GM18907 (cell line): Measurements from ENCODE around the gene CAMK4.
"Not testable (repeated sequence)": the region's sequence is repeated elsewhere in the genome, so short reads cannot be mapped to it uniquely, and the experiment has no call there.

Experiments
- ATAC-seq: cut with Tn5 transposase; IDR thresholded peaks from one replicate; pipeline ENCODE4 v1.9.1; 2021; ENCODE audit warnings: mild to moderate bottlenecking, moderate library complexity; ENCODE audit not compliant: unreplicated experiment

The CAMK4 gene

DNA sequence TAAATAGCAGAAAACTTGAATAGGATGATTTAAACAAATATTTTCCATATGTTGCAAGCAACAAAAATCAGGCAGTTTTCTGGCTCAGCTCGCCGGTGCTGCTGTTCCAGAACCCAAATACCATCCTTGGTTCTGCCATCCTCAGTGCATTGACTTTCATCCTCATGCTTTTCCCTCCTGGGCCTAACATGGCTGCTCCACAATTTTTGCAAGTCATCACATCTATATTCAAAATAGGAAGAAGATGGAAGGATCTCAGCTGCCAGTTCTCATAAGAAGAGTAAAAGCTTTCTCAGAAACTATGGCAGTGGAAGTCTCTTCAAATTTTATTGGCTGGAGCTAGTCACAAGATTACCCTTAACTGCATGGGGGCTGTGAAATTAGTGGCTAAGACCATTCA is 151.5 kb downstream of the CAMK4 start:
- ATAC-seq: no peak

DNA sequence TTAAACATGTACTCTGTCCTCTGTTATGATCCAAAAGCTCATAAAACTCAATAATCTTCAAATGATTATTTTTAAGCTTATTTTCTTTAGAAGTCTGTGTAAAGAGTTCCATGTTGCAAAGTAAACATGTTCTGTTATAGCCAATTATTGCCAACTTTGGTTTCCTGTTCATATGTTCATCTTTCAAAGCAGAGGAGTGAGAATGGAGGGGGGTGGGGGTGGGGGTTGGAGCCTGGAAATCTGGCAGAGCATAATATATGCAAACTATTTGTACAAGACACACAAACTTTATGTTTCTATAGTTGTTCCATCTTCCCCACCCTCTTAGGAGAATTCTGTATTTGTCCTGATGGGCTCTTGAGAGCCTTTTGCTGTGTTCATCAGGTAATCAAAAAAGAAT is 153.1 kb downstream of the CAMK4 start:
- ATAC-seq: no peak

DNA sequence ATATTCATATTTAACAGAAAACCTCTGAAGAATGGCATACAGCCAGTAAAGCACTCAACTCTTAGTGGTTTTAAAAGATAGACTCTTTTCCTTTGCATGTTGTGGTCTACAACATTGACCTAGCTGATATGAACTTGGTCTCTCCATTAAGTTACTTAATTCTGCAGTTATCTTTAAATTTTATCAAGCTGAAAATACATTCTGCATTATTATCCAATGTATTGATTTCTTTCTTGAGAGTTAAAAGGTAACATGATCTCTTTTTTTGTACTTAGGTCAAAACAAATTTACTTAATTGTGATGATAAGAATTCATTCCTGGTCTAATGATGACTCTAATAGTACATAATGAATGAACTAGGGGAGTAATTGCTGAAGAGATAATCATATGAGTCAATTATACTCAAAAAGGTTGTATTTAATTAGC is 155.2 kb downstream of the CAMK4 start:
- ATAC-seq: no peak

DNA sequence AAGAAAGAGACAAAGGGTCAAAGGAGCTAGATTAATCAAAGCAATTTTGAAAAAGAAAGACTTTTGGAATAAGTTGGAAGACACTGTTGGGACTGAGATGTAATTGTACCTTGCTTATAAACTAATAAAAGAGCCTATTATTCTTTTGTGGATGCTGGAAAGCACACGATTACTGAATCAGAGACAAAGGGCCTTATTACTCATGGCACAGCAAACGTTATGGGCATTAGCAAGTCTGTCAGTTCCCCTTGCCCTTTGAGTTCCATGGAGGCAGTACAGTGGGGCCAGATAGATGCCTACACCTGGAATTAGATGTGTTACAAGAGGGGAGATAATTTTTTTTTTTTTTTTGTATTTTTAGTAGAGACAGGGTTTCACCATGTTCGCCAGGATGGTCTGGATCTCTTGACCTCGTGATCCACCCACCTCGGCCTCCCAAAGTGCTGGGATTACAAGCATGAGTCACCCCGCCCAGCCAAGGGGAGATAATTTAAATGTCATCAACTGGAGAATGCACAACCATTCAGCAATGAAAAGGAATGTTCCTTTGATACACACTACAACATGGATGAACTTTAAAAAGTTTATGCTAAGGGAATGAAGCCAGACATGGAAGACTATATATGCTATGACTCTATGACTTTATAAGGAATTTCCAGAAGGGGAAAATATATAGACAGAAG is 159.2 kb downstream of the CAMK4 start:
- no peak for ATAC-seq

DNA sequence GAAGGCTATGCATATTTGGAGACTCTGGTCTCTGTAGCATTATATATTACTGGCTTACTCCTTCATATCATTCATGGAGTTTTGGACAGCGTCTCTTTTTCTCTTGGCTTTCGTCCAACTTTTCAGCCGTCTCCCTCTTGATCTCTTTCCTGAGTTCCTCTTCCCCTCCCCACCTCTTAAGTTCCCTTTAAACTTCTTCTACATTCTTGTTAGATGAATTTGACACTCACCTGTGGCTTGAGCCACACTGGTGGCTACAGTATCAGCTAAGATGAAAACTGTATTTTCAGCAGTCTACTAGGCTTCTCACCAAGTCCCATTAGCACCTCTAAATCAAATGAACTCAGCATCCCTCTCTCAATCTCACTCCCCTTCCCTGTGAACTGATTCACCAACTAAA is 160.0 kb downstream of the CAMK4 start:
- ATAC-seq: no peak

DNA sequence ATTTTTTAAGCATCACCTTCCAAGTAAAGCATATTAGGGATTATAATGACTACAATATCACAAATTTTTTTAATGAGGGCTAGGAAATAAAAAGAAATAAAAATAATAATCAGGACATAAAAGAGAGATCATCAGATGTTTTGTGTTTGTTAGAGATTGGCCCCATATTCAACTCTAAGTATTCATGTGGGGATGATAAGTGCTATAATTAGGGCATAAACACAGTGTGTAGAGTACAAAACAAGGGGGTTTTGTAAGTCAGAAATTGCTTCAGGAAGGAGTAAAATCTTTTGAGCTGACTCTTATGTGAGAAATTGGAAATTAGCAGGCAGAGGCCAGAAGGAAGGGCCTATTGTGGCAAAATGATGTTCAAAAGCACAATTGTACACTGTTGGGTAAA is 160.9 kb downstream of the CAMK4 start:
- no peak for ATAC-seq

DNA sequence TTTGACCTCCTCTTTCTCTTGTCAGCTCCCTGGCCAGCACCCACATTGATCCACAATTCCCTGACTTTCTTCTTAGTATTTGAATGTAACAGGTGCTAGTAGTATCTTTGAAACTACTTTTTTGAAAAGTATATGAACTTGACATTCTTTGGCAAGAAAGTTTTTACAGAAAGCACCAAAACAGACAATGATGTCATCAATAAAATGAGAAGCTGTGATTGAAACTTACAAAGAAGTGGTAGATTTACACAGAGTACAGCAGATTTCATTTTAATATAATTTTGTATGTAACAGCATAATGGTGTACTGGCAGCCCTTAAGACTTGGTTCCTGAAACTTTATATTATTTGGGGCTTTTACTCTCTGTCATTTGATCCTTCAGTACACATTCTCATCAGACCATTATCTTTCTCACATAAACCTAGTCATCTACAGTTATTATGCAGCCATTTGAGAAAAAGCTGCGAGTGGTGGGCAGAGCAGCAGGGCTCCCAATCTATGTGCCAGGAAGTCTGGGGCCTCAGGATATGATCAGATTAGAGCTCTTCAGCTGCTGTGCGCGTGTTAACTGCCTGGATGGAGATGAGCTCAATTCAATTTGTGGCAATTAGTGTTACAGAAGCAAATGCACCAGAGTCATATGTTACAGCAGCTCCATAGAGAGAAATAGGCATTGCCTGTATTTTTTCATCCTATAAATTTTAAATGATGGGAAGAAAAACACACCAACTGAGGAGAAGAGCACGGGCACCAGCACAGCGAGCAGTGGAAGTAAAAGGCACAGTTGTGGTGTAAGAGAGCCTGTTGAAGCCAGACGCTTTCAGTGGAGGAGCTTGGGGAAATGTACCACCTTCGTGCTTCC is 162.0 kb downstream of the CAMK4 start:
- ATAC-seq: no peak

DNA sequence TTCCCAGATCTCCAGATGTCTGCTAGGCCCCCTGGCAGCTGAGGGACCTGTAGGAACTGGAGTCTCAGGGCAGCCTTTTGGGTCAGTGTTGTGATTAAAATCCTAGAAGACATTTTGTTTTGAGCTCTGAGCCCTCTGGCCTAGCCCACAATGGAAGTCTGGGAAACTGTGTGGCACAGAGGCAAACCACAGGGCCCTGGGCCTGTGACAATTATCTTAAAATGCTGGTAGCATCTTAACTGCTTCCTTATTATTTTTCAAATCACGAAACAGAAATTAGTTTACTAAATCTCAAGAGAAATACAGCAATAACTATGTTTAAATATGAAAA is 162.6 kb downstream of the CAMK4 start:
- no peak for ATAC-seq

DNA sequence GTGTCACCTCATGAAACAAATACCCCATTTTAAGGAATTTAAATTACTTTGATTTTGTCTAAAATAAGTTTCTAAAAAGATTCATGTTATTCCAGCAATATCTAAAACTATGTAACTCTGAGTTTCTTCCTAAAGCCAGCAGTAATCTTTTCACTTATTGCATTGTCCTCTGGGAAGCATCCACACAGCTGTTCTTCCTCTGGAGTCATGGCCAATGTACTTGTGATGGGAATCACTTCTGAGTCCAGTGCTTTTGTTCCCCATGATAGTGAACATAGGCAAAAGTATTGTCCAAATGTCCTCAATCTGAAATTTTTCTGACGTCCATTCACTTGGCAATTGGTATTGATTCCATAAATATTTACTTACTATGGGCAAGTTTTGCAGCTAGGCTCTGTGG is 163.2 kb downstream of the CAMK4 start:
- no peak for ATAC-seq

DNA sequence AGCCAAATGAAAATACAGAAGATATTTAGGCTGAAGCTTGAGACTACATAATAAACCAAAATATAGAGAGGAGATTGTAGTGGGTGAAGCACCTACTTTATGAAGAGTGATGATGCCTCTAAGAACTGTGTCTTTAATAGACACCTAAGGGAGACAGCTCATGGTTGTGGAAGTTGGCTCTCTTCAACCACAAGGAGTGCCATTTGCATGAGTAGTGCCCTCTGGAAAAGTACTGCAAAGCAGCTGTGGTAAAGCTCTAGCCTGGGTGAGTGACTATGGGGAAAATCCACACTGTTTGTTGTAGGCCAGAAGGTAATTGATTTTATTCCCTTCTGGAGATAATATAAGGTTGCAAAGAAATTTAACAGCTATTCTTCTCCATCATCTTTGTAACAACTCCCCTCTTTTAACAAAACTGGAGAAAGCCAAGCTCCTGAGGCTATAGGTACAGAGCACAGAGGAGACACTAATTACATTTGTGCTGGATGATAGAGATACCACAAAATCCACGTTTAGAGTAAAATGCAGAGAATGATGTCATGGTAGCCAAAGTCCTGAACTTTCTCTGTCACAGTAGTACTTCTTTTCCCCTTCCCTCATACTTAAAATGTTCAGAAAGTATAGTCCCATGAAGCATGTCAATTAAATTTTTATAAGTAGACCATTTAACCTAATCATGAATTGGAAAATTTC is 165.4 kb downstream of the CAMK4 start:
- ATAC-seq: no peak

DNA sequence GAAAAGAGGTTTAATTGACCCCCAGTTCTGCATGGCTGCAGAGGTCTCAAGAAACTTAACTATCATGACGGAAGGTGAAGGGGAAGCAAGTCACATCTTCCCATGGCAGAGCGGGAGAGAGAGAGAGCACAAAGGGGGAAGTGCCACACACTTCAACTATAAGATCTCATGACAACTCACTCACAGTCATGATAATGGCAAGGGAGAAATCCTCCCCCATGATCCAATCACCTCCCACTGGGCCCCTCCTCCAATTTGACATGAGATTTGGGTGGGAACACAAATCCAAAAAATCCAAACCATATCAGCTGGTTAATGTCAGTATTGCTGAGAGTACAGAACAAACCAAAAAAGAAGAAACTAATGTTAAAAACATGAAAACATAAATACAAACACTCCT is 168.0 kb downstream of the CAMK4 start:
- no peak for ATAC-seq

DNA sequence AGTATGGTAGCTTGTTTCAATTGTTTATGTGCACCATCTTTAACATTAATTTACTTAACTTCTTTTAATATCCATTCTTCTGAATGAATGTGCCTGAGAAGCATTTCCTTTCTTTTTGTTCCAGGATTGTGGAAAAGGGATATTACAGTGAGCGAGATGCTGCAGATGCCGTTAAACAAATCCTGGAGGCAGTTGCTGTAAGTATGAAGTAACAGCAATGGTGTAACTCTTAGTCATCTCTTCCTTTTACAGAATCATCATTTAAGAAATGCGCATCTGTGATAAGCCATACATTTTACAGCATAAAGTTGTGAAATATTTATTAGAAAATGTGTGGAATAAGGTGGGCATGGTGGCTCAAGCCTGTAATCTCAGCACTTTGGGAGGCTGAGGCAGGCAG is 170.4 kb downstream of the CAMK4 start:
- ATAC-seq: no peak

DNA sequence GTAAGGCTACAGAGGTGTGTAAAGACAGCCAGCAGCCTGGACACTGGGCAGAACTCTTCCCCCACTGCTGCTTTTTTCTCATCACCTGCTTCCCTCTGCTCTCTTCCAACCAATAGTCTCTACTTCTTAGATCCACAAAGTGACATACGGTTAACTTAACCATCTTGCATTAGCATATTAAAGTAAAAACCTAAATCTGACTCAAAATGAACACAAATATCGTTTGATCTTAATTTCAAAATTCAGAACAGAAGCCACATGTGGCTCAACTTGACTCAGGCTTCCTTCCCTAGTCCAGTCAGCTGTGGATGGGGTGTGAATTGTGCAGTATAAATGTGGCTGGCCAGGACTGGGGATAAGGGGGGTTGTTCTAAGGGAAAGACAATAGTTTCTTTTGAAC is 173.8 kb downstream of the CAMK4 start:
- no peak for ATAC-seq

DNA sequence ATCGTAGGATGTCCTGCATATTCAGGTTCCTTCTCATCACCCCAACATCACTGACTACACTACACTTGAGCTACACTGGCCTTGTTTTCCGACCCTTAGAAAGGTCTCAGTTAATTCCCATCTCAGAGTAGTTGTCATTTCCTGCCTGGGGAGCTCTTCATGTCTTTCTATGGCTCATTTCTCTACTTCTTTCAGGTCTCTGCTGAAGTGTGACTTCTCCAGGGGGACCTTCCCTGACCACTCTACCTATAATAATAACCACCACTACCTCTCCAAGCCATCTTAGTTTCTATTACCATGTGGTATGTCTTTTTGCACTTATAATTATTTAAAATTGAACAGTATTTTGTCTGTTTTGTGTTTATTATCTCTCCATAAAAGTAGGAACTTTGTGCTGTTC is 174.9 kb downstream of the CAMK4 start:
- ATAC-seq: no peak

DNA sequence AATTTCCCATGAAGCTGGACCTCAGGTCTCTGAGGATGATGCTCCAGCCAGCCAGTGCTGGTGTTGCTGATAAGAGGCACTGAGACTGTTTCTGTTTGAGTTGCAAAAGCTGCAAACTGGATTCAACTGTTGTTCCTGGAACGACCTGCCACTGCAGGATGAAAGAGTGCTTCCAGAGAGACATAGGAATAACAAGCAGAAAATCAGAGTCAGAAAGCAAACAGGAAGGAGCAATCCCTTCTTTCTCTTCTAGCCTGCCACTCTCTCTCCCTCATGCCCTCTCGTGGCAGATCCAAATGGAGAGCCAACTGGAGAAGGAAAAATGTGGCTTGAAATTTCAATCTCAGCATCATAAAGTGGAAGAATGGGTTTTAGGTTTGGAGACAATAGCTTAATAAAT is 177.7 kb downstream of the CAMK4 start:
- ATAC-seq: no peak

DNA sequence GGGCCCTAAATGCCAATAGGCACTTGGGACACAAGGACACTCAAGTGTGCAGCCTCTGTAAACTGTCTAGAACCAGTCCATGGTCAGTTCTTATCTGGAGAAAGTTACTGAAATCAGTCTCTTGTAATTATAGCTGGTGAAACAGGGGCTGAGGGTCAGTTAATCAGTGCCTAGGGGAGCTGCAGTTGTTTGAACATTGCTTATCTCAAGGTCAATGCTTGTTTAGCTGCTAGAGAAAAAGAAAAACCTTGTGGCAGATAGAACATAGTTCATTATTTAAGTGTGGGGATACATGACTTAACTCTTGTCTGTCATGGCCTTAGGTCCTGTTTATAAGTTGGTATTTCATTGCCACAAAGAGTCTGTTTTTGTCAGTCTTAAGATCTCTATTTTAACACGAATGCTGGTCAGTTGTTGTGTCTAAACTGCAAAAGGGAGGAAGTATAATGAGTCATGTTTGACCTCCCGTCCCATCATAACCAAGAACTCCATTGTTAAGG is 180.1 kb downstream of the CAMK4 start:
- no peak for ATAC-seq

DNA sequence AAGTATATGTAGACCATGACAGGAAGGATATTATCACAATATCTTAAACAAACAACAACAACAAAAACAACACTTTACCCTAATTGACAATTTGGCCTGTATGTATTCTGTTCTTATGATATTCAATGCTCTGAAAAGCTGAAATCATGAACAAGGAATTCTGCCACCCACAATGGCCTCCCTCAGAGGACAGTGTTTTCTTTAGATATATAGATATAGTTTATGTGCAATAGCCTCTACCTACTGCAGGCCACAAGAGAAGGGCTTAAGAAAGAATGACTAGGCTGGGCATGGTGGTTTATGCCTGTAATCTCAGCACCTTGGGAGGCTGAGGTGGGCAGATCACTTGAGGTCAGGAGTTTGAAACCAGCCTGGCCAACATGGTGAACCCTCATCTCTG is 183.4 kb downstream of the CAMK4 start:
- ATAC-seq: no peak

DNA sequence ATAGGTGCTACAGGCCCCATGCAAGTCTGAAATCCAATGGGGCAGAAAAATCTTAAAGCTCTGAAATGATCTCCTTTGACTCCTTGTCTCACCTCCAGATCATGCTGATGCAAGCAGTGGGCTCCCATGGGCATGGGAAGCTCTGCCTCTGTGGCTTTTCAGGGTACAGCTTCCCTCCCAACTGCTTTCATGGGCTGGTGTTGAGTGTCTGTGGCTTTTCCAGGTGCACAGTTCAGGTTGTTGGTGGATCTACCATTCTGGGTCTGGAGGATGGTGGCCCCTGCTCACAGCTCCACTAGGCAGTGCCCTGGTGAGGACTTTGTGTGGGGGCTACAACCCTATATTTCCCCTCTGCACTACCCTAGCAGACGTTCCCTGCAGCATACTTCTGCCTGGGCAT is 184.6 kb downstream of the CAMK4 start:
- ATAC-seq: no peak

DNA sequence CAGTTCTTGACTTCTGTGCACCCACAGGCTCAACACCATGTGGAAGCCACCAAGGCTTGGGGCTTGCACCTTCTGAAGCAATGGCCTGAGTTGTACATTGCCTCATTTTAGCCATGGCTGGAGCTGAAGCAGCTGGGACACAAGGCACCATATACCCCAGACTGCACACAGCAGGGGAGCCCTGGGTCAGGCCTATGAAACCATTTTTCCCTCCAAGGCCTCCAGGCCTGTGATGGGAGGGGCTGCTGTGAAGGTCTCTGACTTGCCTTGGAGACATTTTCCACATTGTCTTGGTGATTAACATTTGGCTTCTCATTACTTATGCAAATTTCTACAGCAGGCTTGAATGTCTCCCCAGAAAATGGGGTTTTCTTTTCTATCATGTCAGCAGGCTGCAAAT is 185.1 kb downstream of the CAMK4 start:
- not testable (repeated sequence) for ATAC-seq

DNA sequence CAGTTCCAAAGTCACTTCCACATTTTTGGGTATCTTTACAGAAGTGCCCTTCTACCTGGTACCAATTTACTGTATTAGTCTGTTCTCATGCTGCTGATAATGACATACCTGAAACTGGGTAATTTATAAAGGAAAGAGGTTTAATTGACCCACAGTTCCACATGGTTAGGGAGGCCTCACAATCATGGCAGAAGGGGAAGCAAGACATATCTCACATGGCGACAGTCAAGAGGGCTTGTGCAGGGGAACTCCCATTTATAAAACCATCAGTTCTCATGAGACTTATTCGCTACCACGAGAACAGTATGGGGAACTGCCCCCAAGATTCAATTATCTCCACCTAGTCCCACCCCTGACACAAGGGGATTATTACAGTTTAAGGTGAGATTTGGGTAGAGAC is 185.9 kb downstream of the CAMK4 start:
- not testable (repeated sequence) for ATAC-seq

DNA sequence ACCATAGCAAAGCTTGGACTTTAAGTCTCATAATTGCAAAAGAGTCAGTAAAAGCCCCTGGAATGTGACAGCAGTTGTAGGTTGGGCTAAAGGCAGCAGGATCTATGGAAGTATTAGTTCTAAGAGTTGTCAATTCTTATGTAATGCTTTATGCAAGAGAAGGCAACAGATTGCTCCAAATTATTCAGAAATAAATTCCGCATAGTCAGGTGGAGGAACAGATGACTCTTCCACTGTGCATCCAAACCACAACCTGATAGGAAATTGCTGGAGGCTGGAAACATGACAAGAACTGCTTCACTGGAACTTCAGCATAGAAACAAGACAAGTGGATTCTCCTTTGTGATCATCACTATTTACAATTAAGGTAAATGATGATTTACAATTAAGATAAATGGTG is 187.1 kb downstream of the CAMK4 start:
- no peak for ATAC-seq

DNA sequence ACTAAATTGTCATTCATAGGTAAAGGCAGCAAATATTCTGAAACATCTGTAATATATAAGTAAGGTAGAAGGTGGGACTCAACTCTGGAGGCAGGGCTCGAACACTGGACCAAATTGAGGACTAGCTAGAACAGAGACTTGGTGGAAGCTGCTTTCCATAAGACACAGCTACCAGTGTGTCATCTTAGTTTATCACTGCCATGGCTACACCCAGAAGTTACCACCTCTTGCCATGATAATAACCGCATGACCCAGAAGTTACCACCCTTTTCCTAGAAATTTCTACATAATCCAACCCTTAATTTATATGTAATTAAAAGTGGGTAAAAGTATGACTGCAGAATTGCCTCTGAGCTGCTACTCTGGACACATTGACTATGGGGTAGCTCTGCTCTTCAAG is 188.4 kb downstream of the CAMK4 start:
- no peak for ATAC-seq
